A549 (cell line): ENCODE results near the gene PRKAR1B. TPM values are rescaled to one million over a fixed set of nuclear protein-coding genes. Genes with fewer than 3 reads are reported as not detected.

Source experiments
- ATAC-seq, 2 experiments: fragments of 200-7000 bp in 1 of 2; fragments of >200 bp in 1 of 2; cut with Nextera tagmentation in 1 of 2; cut with Tn5 transposase in 1 of 2; 3 replicates each; pipeline versions ENCODE4 v1.8.0 to v1.9.1; 2018 to 2020; ENCODE audit warnings: mild to moderate bottlenecking in 1 of 2, moderate library complexity in 1 of 2
- CTCF ChIA-PET: fragments of 300-600 bp; sonication (Branson Sonifier 250); formaldehyde crosslinking; extraction: SDS; loops from one replicate; lab custom pipeline; 2021; ENCODE audit warnings: antibody characterized with exemption, inconsistent platforms; lab: Yijun Ruan, JAX
- POLR2A ChIA-PET: fragments of 350-600 bp; formaldehyde crosslinking; extraction: SDS; loops from one replicate; lab custom pipeline; 2021; ENCODE audit warnings: antibody characterized with exemption, inconsistent platforms; lab: Yijun Ruan, JAX
- DNase-seq, 2 experiments: peaks; one replicate each; pipeline versions ENCODE4 v3.0.0 to v3.0.0-alpha.2; 2011 to 2016; ENCODE audit warnings: low read depth in 1 of 2, low spot score in 1 of 2
- FAIRE-seq: peaks from 2 replicates; lab custom pipeline; 2011; peaks lifted over from hg19 to GRCh38; lab: Jason Lieb, UNC
- H3K27ac ChIP-seq, 2 experiments: fragments of >200 bp; sonication (Bioruptor Twin); formaldehyde crosslinking; 3 replicates each; pipeline ENCODE4 v1.5.1; 2016 to 2017
- H3K4me1 ChIP-seq: fragments of >200 bp; sonication (Bioruptor Twin); formaldehyde crosslinking; 3 replicates; pipeline ENCODE4 v1.6.1; 2016
- H3K4me2 ChIP-seq: fragments of >200 bp; sonication (Bioruptor Twin); formaldehyde crosslinking; 3 replicates; pipeline ENCODE4 v1.6.1; 2016
- H3K4me3 ChIP-seq: fragments of >200 bp; sonication (Bioruptor Twin); formaldehyde crosslinking; 3 replicates; pipeline ENCODE4 v1.5.1; 2016
- H3K9me3 ChIP-seq: fragments of >200 bp; sonication (Bioruptor Twin); formaldehyde crosslinking; 3 replicates; pipeline ENCODE4 v1.6.1; 2016
- CBX2 ChIP-seq: fragments of 200-600 bp; sonication (generic); IDR thresholded peaks from 2 replicates; pipeline ENCODE4 v1.6.1; 2016; ENCODE audit warnings: low read depth, mild to moderate bottlenecking, borderline replicate concordance
- CTCF ChIP-seq: fragments of >200 bp; sonication (Bioruptor Twin); formaldehyde crosslinking; IDR thresholded peaks from 3 replicates; pipeline ENCODE4 v1.5.1; 2016
- EHF ChIP-seq: fragments of 250-450 bp; sonication (Bioruptor Pico); IDR thresholded peaks from 2 replicates; pipeline ENCODE4 v1.5.0; 2020; ENCODE audit warnings: mild to moderate bottlenecking
- ELK1 ChIP-seq: fragments of 150-350 bp; IDR thresholded peaks from 2 replicates; pipeline ENCODE4 v1.6.1; 2014; ENCODE audit warnings: low read depth, mild to moderate bottlenecking, low read length
- ESRRA ChIP-seq: fragments of 150-350 bp; IDR thresholded peaks from 2 replicates; pipeline ENCODE4 v1.6.1; 2014; ENCODE audit warnings: mild to moderate bottlenecking, low read length, borderline replicate concordance
- FOSB ChIP-seq: fragments of 250-450 bp; sonication (Bioruptor Pico); IDR thresholded peaks from 2 replicates; pipeline ENCODE4 v1.5.0; 2020; ENCODE audit warnings: mild to moderate bottlenecking, moderate library complexity
- FOXS1 ChIP-seq: fragments of 250-450 bp; sonication (Bioruptor Pico); IDR thresholded peaks from 2 replicates; pipeline ENCODE4 v1.5.0; 2020; ENCODE audit warnings: mild to moderate bottlenecking, moderate library complexity
- GATA3 ChIP-seq: IDR thresholded peaks from 2 replicates; pipeline ENCODE4 v1.6.1; 2012; ENCODE audit warnings: borderline replicate concordance
- HES2 ChIP-seq: fragments of >200 bp; sonication (Bioruptor Twin); formaldehyde crosslinking; IDR thresholded peaks from 2 replicates; pipeline ENCODE4 v1.6.1; 2016
- HOXA7 ChIP-seq: fragments of 250-450 bp; sonication (Bioruptor Pico); IDR thresholded peaks from 2 replicates; pipeline ENCODE4 v1.5.0; 2020; ENCODE audit warnings: mild to moderate bottlenecking, moderate library complexity
- HOXB13 ChIP-seq: fragments of 250-450 bp; sonication (Bioruptor Pico); IDR thresholded peaks from 2 replicates; pipeline ENCODE4 v1.5.0; 2020; ENCODE audit warnings: low read depth, mild to moderate bottlenecking, moderate library complexity
- MAX ChIP-seq: IDR thresholded peaks from 2 replicates; pipeline ENCODE4 v1.6.1; 2012
- MAZ ChIP-seq: fragments of 150-350 bp; IDR thresholded peaks from 2 replicates; pipeline ENCODE4 v1.6.1; 2014; ENCODE audit warnings: antibody characterized with exemption, low read depth, low read length, borderline replicate concordance
- MYC ChIP-seq: IDR thresholded peaks from 2 replicates; pipeline ENCODE4 v1.6.1; 2012; ENCODE audit warnings: mild to moderate bottlenecking, inconsistent platforms, low read length, improper control_type of control experiment, borderline replicate concordance
- NFE2L2 ChIP-seq: fragments of 150-350 bp; conservative IDR thresholded peaks from 2 replicates; pipeline ENCODE4 v1.6.1; 2014; ENCODE audit warnings: low read length
- REST ChIP-seq: fragments of 200-600 bp; sonication (generic); IDR thresholded peaks from 2 replicates; pipeline ENCODE4 v1.6.1; 2016; ENCODE audit warnings: antibody characterized with exemption, mild to moderate bottlenecking, moderate library complexity
- RFX5 ChIP-seq: fragments of 450-650 bp; IDR thresholded peaks from 2 replicates; pipeline ENCODE4 v1.7.1; 2014; ENCODE audit warnings: antibody characterized with exemption, mild to moderate bottlenecking, moderate library complexity
- ZC3H11A ChIP-seq: fragments of 450-650 bp; IDR thresholded peaks from 2 replicates; pipeline ENCODE4 v1.6.1; 2014; ENCODE audit warnings: antibody characterized with exemption, mild to moderate bottlenecking
- ZFP36 ChIP-seq: fragments of 450-650 bp; IDR thresholded peaks from 2 replicates; pipeline ENCODE4 v1.6.1; 2014; ENCODE audit warnings: borderline replicate concordance; ENCODE audit not compliant: partially characterized antibody
- ZNF302 ChIP-seq: fragments of 250-450 bp; sonication (Bioruptor Pico); IDR thresholded peaks from 2 replicates; pipeline ENCODE4 v1.9.0; 2021; ENCODE audit warnings: inconsistent platforms, mild to moderate bottlenecking, moderate library complexity
- WGBS: methylation state at CpG from one replicate; pipeline ENCODE4 v1.1.6; 2017; ENCODE audit errors: missing lambda C conversion rate; 5-methylcytosine and 5-hydroxymethylcytosine counted together
- polyA plus RNA-seq, 4 experiments: library from polyadenylated mRNA; depleted of rRNA in 3 of 4; stranded (reverse); fragments of >200 nt; fragmentation: RNase III in 1 of 4; extraction: RNeasy Plus Mini Kit Qiagen cat#74134 plus additional on column Dnase treatment in 1 of 4; gene quantifications; 2 replicates in 3 of 4; 3 replicates in 1 of 4; pipeline ENCODE4 v1.2.3, GENCODE V29; 2011 to 2017

Gene PRKAR1B
- polyA plus RNA-seq, 2 of the 4 experiments (the other 2 are of a cell fraction) = 10.1 to 33.7 TPM

- CTCF ChIA-PET = interaction anchor here (0.7 to 0.9 kb wide), 3 partner anchors 11 to 329 kb away, joined by 3 read pairs; no protein-coding TSS in a partner anchor
- Histone ChIP-seq H3K4me2 (no peak overlapping the region), H3K4me1 (no peaks in the 10 kb centered on the region)
- POLR2A ChIA-PET = no interaction called here
- no peak for ATAC-seq
- DNase-seq = no peak
- no peak for TF ChIP-seq HOXA7 (CRISPR knock-in tag)
- no peak for TF ChIP-seq GATA3
- TF ChIP-seq REST = no peak
- TF ChIP-seq FOXS1 = no peak
- no peak for TF ChIP-seq ZFP36
- no peak for TF ChIP-seq CBX2
- TF ChIP-seq FOSB (CRISPR knock-in tag) = no peak
- TF ChIP-seq NFE2L2 = no peak
- no peak for TF ChIP-seq ESRRA
- TF ChIP-seq ZC3H11A = no peak
- TF ChIP-seq CTCF = no peak
- TF ChIP-seq MAX = no peak
- no peak for TF ChIP-seq MAZ
- TF ChIP-seq ZNF302 = no peak
- no peak for TF ChIP-seq HOXB13 (CRISPR knock-in tag)
- TF ChIP-seq MYC = no peak
- no peak for TF ChIP-seq HES2
- TF ChIP-seq, all 56 proteins: peak for 0
- Histone ChIP-seq H3K27ac (no peak overlapping the region), H3K9me3 (no peaks in the 10 kb centered on the region), H3K4me3 (no peak overlapping the region)
- 88% methylated on average over 41 of the region's 45 CpGs for whole genome bisulfite sequencing
- no peak for FAIRE-seq
These were observed 136.1 kb downstream of the PRKAR1B start for GRCh38 chr7:590731-591551.

GRCh38 chr7:589781-590575, 137.1 kb downstream of the PRKAR1B start:
- H3K4me1 ChIP-seq = no peaks in the 10 kb centered on the region
- DNase-seq = no peak
- no peaks in the 10 kb centered on the region for H3K9me3 ChIP-seq
- 91% methylated on average over 18 of the region's 30 CpGs for WGBS
- ATAC-seq = no peak
- TF ChIP-seq ELK1 (no peak), EHF (CRISPR knock-in tag) (no peak), RFX5 (no peak)
- TF ChIP-seq, all 56 proteins: peak for 0
- no peak for FAIRE-seq
- Histone ChIP-seq H3K27ac (no peak overlapping the region), H3K4me3 (no peak overlapping the region), H3K4me2 (no peak overlapping the region)
- ChIA-PET CTCF (interaction anchor here (0.7 to 1.2 kb wide), 3 partner anchors 10 to 328 kb away, joined by 3 read pairs; no protein-coding TSS in a partner anchor), POLR2A (no interaction called here)
